ENCODE results near the gene OTX1. TPM values are rescaled to one million over a fixed set of nuclear protein-coding genes. Genes with fewer than 3 reads are reported as not detected.

OTX1 gene
- total RNA-seq, 1 experiment from 2014 or later = 0.81 TPM

DNA sequence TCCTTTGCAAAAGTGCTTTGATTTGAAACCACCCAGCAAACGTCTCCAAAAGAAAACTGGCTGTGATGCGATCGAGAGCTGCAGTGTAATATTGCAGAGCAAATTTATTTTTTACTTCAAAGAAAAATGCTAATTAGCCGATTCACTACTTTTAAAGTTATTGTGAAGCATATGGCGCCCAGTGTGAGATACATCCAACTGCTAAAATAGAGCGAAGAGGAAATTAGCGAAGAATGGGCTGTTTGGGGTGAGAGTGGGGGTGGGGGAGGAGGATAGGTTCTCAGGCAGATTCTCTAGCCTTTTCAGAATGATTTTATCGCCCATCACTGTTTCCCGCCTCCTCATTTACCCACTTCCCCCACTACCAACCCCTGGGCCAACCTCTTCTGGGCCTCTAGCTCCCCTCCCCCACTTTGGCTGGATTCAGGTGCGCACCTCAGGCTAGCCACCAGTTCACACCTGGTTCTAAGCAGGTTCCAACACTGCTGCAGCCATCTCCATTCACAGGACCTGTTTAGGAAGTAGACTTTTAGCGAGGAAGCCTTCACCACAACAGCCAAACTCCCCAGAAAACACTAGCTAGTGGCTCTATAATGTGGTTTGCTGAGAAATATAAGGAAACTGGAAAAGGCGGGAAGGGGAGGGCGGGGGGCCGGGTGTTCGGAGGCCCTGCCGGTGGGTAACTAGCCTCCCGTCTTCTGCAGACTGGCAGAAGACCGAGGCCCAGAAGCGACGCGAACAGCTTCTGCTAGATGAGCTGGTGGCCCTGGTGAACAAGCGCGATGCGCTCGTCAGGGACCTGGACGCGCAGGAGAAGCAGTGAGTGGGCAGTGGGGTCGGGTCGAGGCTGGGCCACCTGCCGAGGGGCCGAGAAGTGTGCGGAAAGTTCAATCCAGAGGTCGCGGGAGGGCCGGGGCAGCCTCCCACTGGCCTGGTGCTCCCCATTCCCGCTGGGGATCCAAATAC is 6.0 kb upstream of the OTX1 start:
- in situ Hi-C loops (cut with HindIII; ENCODE audit: low sequenced_read_pairs) = no loop called here
- no peak for DNase-seq (ENCODE audit: low spot score)

DNA sequence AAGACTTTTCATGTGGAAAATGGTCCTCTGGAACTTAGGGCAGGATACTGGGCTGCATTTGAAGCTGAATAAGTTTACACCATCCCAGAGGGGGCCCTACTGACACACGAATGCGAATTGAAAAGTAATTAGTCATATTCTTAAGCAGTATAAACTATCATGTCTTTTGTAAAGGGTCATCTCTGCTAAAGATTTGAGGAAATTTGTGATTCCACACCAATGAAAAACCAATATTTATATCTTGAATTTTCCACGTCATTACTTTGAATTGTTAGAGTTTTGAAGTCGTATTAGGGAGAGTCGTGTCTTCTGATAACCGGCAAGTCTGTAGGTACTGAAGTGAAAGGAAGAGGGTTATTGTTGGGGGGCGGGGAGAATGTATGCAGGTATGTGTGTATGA is 4.1 kb upstream of the OTX1 start:
- in situ Hi-C loops (cut with HindIII; ENCODE audit: low sequenced_read_pairs) = no loop called here
- no peak for DNase-seq (ENCODE audit: low spot score)

DNA sequence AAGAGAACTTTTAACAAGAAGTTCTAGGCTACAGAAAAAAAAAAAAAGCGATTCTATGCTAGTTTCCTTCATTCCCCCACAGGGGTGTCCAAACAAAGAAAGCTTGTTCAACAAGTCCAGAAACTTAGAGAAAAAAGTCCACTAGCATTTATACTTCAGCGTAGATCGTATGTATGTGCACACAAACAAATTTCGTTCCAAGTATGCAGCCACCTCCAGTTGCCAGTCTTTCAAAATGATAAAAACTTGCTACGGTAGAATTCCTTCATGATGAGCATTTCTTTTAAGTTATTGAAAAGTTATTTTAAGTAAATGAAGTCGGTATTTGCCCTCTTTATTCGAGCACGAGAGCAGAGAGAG is 3.7 kb upstream of the OTX1 start:
- in situ Hi-C loops (cut with HindIII; ENCODE audit: low sequenced_read_pairs) = no loop called here
- DNase-seq (ENCODE audit: low spot score) = no peak

DNA sequence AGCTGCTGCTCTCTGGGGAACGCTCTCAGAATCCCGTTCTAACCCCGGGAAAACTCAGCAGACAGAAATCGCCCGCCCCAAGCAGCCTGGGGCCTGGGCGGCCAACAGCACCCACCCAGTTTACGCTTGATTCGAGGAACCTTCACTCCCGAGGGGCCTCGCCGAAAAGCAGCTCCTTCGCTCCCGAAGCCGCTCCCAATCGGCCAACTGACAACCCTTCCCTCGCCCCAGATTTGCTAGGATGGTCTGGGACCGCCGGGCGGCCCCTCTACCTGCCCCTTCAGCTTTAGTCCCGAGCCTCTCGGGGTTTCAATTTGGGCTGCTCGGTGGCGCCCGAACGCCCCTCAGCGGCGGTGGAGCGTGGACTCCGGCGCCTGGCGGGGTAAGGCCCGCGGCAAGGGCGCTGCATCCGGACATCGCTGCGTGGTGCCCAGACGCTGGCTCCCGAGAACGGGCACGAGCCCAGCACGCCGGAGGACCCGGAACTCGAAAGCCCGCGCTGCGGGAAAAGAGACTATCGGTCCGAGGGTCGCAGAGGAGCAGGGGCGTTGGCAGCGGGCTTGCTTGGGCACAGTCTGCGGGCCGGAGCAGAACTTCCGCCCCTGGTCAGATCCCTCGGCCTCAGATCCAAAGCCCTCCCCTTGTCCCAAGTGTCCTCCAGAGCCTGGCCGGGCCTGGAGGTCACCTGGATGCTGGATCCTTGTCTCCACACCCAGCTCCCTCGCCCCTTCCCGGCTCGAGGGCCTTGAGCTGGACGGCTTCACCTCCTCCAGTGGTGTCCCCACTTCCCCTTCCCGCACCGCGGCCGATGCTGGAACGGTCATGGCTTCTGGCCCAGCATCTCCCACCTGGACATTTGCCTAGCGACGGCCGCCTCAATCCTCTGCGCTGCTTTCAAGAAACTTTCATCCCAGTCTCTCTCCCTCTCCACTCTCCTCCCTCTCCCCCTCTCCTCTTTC is 3.0 kb upstream of the OTX1 start:
- no peak for DNase-seq (ENCODE audit: low spot score)

DNA sequence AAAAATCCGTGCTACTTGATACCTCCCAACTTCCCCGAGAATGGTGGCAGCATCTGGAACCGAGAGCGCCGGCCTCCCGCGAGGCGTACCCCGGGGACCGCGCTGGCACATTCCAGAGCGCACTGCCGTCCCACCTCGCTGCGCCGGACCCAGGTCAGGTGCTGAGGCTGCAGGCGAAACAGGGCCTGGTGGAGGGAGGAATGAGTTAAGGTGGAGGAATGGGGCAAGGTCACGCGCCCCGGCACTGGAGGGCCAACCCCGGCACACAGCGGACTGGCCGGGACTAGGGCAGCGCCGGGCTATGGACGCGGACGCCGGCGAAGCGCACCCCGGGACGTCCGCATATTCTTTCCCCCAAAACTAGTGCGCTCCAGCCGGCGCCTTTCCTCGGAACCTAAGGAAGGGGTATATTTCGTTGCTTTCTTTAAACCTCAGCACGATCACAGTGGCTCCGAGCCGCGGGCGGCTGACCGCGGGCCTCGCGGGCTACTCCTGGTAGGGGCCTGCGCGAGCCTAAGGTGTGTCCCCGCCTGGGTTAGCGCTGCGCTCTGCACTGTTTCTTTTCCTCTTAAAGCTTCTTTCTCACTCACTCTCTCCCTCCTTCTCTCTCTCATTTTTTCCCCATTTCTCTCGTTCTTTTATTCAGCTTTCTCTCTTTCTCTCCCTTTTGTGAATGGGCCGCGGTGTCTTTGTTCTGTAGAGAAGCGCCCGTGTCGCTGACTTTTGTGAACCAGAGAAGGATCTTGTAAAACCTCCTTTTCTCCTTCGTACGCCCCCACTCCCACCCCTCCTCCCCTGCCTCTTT is 2.1 kb upstream of the OTX1 start:
- DNase-seq (ENCODE audit: low spot score) = no peak
- in situ Hi-C loops (cut with HindIII; ENCODE audit: low sequenced_read_pairs) = no loop called here

More for the DNA sequence above, 3.0 kb upstream of the OTX1 start:
- in situ Hi-C loops (cut with HindIII; ENCODE audit: low sequenced_read_pairs) = no loop called here

DNA sequence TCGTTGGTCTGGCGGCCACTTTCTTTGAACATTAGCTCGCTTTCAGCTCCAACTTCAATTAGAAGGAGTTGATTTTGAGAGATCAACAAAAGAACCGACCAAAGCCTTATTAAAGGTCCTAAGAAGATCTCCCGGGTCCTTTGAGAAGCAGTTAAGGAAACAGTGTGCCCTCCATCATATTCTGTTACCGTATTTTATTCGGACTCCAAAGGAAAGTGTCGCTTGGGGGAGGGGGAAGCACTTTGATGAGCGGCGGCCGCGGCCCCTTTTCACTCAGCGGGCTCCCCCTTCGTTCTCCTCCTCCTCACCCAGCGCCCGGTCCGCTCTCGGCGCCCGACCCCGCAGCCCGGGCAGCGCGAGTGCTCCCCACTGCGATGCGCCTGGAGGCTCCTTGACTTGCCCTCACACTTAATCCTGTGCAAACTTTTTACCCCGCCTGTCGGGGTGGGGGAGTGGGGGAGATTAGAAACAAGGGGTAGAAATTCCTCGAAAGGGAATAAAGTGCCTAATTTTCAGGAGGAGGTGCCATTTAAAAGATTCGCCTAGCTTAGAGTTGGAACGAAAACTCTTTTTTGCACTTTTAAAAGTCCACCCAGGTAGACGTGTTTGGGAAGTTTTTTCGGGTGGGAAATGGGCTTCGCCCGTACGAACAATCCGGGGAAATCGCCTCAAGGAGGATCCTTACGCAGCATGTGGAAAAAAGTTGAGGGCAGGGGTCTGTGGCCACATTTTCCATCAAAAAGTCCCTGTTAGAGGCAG is 1.2 kb upstream of the OTX1 start:
- no peak for DNase-seq (ENCODE audit: low spot score)
- in situ Hi-C loops (cut with HindIII; ENCODE audit: low sequenced_read_pairs) = no loop called here

DNA sequence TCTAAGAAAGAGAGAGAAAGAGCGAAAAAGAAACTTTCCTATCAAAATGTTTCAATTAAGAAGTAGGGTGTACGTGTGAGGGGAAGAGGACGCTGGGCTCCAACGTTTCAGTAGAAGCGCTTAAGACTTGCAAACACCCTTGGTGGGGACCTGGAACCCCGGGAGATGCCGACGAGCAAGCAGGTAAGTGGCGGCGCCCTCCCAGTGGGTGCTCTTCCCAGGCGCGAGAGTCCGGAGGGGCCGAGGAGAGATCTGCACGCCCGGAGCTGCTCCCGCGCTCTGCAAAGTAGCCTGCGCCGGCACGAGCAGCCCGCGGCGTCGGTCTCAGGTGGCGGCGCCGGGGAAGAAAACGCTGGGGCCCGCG is 678 bp upstream of the OTX1 start:
- no peak for DNase-seq (ENCODE audit: low spot score)
- in situ Hi-C loops (cut with HindIII; ENCODE audit: low sequenced_read_pairs) = no loop called here

DNA sequence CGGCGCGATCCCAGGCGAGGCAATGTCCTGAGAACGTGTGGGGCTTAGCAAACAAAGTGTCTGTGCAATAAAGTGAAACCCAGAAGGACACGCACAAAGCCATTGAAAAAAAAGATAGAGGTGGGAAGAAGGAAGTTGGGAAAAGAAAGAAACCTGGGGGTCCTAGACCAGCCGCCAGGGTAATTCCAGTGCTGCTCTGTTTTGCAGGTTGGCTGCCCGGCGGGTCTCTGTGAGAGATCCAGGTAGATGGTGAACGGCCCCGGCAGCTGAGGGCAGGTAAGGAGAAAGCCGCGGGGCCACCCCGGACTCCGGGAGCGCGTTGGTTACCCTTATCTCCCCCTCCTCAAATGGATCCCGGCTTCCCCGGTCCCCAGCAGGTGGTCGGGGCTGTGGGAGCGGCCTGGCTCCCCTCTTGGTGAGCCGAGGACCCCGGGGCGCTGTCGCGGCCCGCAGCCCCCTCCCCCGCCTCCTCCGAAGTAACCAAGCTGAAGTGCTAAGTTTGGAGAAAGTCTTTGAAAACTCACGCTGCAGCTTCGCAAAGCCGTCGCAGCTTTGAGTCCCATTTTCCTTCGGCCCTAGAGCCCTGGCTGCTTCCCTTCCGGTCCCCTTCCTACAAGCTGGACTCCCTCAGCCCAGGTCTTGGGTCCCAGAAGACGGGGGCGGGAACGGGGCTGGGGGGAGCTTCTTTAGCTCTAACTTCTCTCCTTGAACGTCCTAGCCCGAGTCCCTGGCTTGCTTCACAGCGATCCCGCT is 588 bp downstream of the OTX1 start:
- DNase-seq (ENCODE audit: low spot score) = no peak
- in situ Hi-C loops (cut with HindIII; ENCODE audit: low sequenced_read_pairs) = no loop called here

DNA sequence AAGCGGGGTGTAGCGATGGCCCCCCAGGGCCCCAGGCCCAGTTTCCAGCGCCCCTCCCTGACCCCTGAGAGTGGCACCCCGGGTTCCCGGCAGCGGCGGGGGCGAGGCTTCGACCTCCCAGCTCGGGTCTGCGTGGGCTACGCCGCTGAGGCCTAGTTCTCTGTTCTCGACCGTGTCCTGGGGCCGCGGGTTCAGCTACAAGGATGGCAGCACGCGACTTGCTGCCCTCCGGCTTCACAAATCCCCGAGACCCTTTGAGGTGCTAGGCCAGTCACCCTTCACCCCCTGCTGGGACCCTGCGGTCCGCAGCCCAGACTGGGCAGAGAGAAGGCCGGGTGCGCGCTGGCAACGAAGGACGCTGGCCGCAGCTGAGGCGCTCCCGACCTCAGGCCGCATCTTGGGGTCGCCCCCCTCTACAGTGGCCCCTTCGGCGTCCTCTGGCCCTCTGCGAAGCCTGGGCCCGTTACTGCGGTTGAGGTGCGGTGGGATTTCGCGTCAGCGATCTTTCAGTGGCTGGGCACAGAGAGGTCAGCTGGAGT is 1.2 kb downstream of the OTX1 start:
- DNase-seq (ENCODE audit: low spot score) = no peak
- in situ Hi-C loops (cut with HindIII; ENCODE audit: low sequenced_read_pairs) = no loop called here

DNA sequence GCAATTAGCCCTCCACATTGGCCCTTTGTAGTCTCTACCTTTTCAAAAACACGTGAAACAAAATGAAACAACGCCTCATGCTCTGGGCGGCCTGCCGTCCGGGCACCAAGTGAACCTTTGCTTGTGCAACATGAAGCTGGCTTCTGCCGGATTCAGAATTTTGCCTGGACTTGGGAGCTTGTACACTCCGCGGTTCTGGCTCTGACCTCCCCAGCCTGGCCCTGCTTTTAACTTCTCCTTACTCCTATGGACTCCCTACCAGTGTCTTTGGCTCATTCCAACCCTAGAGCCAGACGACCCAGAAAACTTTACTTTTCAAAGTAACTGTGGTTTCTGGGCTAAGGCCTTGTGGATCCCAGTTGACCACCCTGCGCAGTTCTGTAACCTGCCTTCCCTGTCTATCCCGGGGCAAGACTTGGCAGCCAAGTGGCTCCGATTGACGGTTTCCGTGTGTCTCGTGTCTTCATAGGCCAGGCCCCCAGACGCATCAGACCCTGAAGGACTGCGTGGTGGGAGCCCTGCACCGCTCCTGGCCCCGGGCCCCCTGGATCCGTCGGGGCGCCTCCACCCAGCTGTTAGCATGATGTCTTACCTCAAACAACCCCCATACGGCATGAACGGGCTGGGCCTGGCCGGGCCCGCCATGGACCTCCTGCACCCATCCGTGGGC is 1.9 kb downstream of the OTX1 start:
- in situ Hi-C loops (cut with HindIII; ENCODE audit: low sequenced_read_pairs) = no loop called here
- DNase-seq (ENCODE audit: low spot score) = no peak

DNA sequence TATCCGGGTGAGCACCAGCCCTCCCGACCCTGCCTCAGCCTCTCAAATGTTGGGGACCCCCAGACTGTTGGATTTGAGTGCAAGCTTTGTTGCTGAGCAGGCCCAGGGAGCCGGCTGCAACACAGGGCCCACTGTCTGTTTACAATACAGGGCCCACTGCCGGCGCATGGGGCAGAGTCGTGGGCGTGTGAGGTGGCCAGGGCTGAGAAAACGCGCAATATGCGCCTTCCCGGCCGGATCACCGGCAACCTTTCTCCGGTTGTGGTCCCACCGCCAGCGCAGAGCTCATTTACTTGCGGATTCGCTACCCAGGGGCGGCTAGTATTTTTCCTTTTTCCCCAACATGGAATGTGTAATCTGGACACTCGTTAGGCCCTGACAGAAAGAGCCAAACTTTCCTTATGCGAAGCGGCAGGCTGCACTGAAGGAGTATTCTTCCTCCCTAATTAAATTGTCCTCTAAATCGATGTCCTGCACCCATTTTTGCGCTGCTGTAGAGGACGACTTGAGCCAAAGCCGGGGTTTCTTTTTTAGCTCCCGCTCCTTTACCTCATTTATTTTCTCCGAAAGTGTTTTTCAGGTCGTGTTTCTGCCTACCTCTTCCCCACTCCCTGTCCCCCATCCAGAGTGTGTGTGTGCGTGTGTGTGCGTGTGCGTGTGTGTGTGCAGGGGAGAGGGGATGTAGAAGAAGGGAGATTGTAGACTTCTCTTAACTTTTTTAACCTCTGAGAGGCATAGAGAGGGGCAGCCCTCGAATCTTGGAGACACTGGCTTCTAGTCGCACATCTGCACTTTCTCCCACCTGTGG is 2.7 kb downstream of the OTX1 start:
- DNase-seq (ENCODE audit: low spot score) = no peak

DNA sequence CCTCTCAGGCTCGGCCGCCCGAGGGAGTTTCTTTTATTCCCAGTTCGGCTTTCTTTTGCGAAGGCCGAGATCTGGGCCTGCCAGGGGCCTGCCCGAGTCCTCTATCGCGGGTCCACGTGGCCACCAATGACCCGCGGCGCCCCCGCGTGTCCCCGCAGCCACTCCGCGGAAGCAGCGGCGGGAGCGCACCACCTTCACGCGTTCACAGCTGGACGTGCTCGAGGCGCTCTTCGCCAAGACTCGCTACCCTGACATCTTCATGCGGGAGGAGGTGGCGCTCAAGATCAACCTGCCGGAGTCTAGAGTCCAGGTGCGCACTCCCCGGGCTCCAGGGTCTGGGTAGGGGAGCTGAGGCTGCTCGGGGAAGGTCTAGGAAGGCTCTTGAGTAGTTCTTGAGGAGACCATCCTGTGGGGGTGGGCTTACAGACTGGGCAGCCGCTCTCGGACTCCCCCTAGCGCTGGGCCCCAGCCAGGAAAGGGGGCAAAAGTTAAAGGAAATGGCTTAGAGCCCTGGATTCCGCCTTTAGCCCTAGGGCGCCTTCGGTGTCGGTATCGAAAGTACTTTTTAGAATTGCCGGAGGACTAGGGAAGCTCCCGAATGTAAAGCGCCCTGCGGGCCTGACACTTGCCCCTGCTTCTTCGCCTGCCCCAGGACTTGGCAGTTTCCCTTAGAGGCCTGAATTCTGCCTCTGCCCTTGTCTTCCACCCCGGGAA is 3.4 kb downstream of the OTX1 start:
- no peak for DNase-seq (ENCODE audit: low spot score)
- in situ Hi-C loops (cut with HindIII; ENCODE audit: low sequenced_read_pairs) = no loop called here

More for the DNA sequence above, 2.7 kb downstream of the OTX1 start:
- in situ Hi-C loops (cut with HindIII; ENCODE audit: low sequenced_read_pairs) = no loop called here

DNA sequence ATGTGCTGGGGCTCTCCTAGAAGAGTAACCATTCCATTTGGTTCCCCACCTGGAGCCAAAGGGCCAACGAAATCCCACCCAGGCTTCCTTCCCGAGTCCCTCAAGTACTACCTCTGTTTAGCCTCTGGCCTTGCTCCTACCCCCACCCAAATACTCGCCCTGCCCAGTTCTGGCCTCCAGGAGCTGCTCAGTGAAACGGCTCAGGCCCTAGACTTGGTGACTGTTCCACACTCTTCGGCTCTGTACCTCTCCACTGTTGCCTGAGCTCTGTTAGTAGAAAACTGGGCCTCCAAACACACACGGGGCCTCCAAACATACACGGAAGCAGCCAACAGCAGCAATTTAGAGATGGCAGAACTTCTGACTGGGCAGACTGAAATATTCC is 4.2 kb downstream of the OTX1 start:
- no peak for DNase-seq (ENCODE audit: low spot score)
- in situ Hi-C loops (cut with HindIII; ENCODE audit: low sequenced_read_pairs) = no loop called here

DNA sequence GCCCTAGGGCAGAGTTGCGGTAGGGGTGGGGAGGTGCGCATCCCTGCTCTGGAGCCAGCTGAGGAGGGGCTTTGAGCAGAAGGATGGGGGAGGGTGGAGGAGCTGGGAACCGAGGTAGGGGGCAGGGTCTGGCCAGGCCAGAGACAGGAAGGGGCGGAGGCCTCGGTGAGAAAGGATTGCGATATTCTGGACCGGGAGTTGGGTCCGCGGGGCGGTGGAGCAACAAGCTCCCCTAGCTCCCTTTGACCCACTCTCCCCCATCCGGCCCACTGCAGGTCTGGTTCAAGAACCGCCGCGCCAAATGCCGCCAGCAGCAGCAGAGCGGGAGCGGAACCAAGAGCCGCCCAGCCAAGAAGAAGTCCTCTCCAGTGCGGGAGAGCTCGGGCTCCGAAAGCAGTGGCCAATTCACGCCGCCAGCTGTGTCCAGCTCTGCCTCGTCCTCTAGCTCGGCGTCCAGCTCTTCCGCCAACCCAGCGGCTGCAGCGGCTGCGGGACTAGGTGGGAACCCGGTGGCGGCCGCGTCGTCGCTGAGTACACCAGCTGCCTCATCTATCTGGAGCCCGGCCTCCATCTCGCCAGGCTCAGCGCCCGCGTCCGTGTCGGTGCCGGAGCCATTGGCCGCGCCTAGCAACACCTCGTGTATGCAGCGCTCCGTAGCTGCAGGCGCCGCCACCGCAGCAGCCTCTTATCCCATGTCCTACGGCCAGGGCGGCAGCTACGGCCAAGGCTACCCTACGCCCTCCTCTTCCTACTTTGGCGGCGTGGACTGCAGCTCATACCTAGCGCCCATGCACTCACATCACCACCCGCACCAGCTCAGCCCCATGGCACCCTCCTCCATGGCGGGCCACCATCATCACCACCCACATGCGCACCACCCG is 4.8 kb downstream of the OTX1 start:
- no peak for DNase-seq (ENCODE audit: low spot score)
- in situ Hi-C loops (cut with HindIII; ENCODE audit: low sequenced_read_pairs) = no loop called here
